ENCODE measurements around the gene METTL23. TPM values are rescaled to one million over a fixed set of nuclear protein-coding genes. Genes with fewer than 3 reads are reported as not detected.
A peak's percentile ranks its signal among the peaks of the same experiment; 100 is the strongest.
"Not testable (repeated sequence)": the region's sequence is repeated elsewhere in the genome, so short reads cannot be mapped to it uniquely, and the experiment has no call there.

METTL23 gene
- total RNA-seq, 1 donor from 2014 or later, result 25.6 TPM

DNA sequence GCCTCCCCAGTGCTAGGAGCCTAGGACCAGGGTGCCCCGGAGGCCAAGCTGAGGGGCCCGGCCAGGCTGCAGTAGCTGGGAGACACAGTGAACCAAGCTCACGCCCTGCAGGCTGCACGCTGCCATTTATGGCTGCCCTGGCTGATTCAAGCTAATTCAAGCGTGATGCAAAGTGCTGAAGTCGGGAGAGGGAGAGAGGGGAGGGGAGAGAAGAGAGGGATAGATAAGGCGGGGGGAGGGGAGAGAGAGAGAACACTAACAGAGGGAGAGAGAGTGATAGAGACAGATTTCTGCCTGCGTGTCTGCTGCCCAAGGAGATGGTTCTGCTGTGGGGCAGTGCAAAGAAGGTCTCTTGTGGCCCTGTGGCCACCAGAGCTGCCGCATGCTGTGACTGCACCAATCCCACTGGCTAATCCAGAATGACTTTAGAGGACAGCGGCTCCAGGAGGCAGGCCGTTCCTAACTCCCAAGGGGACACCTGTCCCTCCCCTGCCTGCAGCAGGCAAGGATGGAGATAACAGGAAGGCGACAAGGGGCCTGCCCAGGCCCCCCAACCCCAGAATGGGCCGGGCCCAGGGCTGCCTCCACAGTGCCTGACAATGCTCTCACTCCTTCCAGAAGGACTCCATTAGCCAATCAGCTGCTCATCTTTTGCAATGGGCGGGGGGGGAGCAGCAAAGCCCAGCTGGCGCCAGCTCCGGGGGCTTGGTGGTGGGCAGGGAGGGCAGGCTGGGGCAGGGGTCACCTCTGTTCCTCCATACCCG, 28.8 kb upstream of the METTL23 start:
- TF ChIP-seq, protein P1, sequence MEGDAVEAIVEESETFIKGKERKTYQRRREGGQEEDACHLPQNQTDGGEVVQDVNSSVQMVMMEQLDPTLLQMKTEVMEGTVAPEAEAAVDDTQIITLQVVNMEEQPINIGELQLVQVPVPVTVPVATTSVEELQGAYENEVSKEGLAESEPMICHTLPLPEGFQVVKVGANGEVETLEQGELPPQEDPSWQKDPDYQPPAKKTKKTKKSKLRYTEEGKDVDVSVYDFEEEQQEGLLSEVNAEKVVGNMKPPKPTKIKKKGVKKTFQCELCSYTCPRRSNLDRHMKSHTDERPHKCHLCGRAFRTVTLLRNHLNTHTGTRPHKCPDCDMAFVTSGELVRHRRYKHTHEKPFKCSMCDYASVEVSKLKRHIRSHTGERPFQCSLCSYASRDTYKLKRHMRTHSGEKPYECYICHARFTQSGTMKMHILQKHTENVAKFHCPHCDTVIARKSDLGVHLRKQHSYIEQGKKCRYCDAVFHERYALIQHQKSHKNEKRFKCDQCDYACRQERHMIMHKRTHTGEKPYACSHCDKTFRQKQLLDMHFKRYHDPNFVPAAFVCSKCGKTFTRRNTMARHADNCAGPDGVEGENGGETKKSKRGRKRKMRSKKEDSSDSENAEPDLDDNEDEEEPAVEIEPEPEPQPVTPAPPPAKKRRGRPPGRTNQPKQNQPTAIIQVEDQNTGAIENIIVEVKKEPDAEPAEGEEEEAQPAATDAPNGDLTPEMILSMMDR (IDR thresholded peaks at IDR 0.05; ENCODE audit: unreplicated experiment), result no peak
- H3K27me3 Mint-ChIP-seq (ENCODE audit: low read depth), result no peaks in the 10 kb centered on the region
- no peak overlapping the region for H3K4me3 Mint-ChIP-seq
- no peak for DNase-seq (ENCODE audit: low spot score in 2 of 2, unreplicated experiment in 2 of 2)
- peaks cover 2% of the 10 kb centered on the region for H3K36me3 Mint-ChIP-seq
- H3K4me1 Mint-ChIP-seq, result peaks cover 33% of the 10 kb centered on the region
- no peaks in the 10 kb centered on the region for H3K9me3 Mint-ChIP-seq
- peak overlapping the region; percentile 72 for H3K27ac Mint-ChIP-seq

DNA sequence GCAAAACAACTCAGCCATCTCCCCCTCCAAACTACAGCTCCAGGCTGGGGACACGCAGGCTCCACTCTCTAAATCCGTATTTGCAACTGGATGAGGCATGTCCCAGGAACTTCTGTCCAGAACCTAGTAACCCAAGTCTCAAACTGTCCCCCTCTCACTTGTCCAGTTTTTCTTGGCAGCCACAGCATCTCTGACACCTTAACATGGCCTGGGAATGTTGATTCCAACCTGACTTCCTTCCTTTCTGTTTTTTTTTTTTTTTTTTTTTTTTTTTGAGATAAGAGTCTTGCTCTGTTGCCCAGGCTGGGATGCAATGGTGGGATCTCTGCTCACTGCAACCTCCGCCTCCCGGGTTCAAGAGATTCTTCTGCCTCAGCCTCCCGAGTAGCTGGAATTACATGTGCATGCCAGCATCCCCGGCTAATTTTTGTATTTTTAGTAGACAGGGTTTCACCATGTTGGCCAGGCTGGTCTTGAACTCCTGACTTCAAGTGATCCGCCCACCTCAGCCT, 28.1 kb upstream of the METTL23 start:
- not testable (repeated sequence) for H3K27ac Mint-ChIP-seq; H3K36me3 Mint-ChIP-seq; H3K9me3 Mint-ChIP-seq; H3K27me3 Mint-ChIP-seq (ENCODE audit: low read depth); H3K4me3 Mint-ChIP-seq; DNase-seq (ENCODE audit: low spot score in 2 of 2, unreplicated experiment in 2 of 2)
- H3K4me1 Mint-ChIP-seq, result peaks cover 35% of the 10 kb centered on the region

DNA sequence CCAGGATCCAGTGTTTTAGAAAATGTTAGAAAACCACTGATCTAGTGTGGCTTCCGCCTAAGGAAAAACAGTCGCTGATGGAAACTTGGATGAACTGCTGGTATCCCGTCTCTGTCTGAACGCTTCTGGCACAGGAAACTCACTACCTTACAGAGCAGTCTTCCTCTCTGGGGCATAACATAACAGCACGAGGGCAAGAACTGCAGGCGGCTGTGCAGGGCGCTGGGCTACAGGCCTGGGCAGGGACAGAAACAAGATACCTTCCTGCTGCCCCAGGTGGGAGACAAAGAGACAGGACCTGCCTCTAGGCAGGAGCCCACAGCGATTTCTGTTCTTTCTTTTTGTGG, 26.4 kb upstream of the METTL23 start:
- TF ChIP-seq, protein P1 (IDR thresholded peaks at IDR 0.05; ENCODE audit: unreplicated experiment), result no peak
- Mint-ChIP-seq H3K27me3 (ENCODE audit: low read depth) (no peaks in the 10 kb centered on the region), H3K4me3 (peak overlapping the region; percentile 50), H3K36me3 (peaks cover 2% of the 10 kb centered on the region), H3K4me1 (peaks cover 39% of the 10 kb centered on the region), H3K27ac (peak overlapping the region; percentile 80), H3K9me3 (no peaks in the 10 kb centered on the region)
- no peak for DNase-seq (ENCODE audit: low spot score in 2 of 2, unreplicated experiment in 2 of 2)

DNA sequence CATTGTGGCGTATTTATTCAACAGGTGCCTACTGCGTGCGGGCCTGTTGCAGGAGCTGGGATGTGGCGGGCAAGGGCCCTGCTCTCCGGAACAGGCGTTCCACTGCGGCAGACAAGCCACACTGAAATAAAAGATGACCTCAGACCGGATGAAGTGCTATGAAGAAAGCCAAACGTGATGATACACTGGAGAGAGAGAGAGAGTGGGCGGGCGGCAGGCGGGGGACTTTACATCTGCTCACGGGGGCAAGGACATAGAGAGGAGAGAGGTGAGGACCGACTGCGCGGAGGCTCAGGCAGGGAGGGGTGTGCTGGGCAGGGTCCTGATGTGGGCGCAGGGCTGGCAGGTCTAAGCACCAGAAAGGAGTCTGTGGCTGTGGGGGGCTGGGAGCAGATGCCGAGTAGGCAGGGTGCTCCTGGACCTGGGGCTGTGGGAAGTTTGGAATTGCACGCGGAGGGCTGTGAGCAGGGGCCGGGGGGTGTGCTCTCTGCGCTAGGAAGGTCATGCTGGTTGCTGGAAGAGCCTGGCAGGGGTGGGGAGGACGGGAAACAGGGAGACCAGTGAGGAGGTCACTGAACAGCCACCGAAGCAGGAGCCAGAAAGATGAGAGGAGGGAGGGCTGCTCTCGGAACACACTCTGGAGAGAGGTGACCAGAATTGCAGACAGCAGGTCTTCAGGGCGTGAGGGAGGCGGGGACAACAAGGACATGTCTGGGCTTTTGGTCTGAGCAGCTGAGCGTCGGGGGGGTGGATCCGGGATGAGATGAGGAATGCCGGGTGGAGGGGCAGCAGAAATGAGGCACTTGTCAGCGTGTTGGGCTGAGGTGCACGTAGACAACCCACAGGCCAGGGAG, 25.8 kb upstream of the METTL23 start:
- H3K27me3 Mint-ChIP-seq (ENCODE audit: low read depth), result no peaks in the 10 kb centered on the region
- TF ChIP-seq, protein P1 (IDR thresholded peaks at IDR 0.05; ENCODE audit: unreplicated experiment), result no peak
- peaks cover 39% of the 10 kb centered on the region for H3K4me1 Mint-ChIP-seq
- no peaks in the 10 kb centered on the region for H3K36me3 Mint-ChIP-seq
- H3K4me3 Mint-ChIP-seq, result peak overlapping the region; percentile 50
- H3K9me3 Mint-ChIP-seq, result no peaks in the 10 kb centered on the region
- H3K27ac Mint-ChIP-seq, result peak overlapping the region; percentile 80
- no peak for DNase-seq (ENCODE audit: low spot score in 2 of 2, unreplicated experiment in 2 of 2)

DNA sequence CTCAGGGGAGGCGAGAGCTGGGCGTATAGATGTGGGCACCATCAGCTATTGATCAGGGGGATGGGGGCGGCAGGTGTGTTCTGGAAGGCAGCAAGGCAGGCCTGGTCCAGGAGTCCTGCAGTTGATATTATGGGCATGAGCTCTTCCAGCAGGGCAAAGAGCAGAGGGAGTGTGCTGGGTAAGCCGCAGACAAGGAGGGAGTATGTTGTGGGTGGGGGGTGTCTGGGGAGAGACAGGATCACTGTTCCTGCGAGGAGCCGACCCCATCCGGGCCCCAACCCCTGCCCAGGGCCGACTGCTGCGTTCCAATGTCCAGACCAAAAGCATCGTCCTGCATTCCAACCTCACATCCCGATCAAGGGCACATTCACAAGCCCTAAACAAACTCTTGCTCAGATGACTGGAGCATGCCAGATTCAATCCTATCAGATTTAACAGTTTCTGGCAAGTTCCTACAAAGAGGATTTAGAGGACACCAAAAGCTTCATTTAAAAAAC, 25.1 kb upstream of the METTL23 start:
- Mint-ChIP-seq H3K27me3 (ENCODE audit: low read depth) (no peaks in the 10 kb centered on the region), H3K36me3 (no peaks in the 10 kb centered on the region), H3K9me3 (no peaks in the 10 kb centered on the region), H3K27ac (peak overlapping the region; percentile 80), H3K4me1 (peaks cover 39% of the 10 kb centered on the region), H3K4me3 (peak overlapping the region; percentile 50)
- no peak for DNase-seq (ENCODE audit: low spot score in 2 of 2, unreplicated experiment in 2 of 2)
- TF ChIP-seq, protein P1 (IDR thresholded peaks at IDR 0.05; ENCODE audit: unreplicated experiment), result no peak

DNA sequence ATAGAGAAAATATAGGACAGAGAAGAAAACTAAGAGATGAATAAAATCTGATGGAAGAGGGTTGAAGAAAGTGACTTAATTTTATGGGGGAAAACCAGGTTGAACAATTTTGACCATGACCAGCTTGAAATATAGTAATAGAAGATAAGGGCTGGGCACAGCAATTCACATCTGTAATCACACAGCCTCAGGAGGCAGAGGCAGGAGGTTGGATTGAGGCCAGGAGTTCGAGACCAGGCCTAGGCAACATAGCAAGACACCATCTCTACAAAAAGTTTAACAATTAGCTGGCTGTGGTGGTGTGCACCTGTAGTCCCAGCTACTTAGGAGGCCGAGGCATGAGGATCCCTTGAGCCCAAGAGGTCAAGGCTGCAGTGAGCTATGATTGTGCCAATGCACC, 24.6 kb upstream of the METTL23 start:
- DNase-seq (ENCODE audit: low spot score in 2 of 2, unreplicated experiment in 2 of 2), result no peak
- H3K4me1 Mint-ChIP-seq, result peaks cover 38% of the 10 kb centered on the region
- H3K9me3 Mint-ChIP-seq, result no peaks in the 10 kb centered on the region
- H3K27me3 Mint-ChIP-seq (ENCODE audit: low read depth), result no peaks in the 10 kb centered on the region
- TF ChIP-seq, protein P1 (IDR thresholded peaks at IDR 0.05; ENCODE audit: unreplicated experiment), result no peak
- peak overlapping the region; percentile 80 for H3K27ac Mint-ChIP-seq
- no peaks in the 10 kb centered on the region for H3K36me3 Mint-ChIP-seq
- no peak overlapping the region for H3K4me3 Mint-ChIP-seq
